Bronchial epithelial cell (primary cell): ENCODE measurements around the gene LAMA4. TPM values are rescaled to one million over a fixed set of nuclear protein-coding genes. Genes with fewer than 3 reads are reported as not detected.

Experiments
- DNase-seq: peaks from one replicate; pipeline ENCODE4 v3.0.0-alpha.2; 2010; ENCODE audit warnings: low read depth
- FAIRE-seq: peaks from 2 replicates; lab custom pipeline; 2011; peaks lifted over from hg19 to GRCh38; lab: Jason Lieb, UNC
- H3K27me3 ChIP-seq: 2 replicates; pipeline ENCODE4 v1.5.1; 2011; ENCODE audit warnings: low read length; ENCODE audit not compliant: control insufficient read depth, insufficient read depth
- H3K36me3 ChIP-seq: 2 replicates; pipeline ENCODE4 v1.5.1; 2011; ENCODE audit warnings: low read length; ENCODE audit not compliant: control insufficient read depth, insufficient read depth
- H3K4me3 ChIP-seq: 2 replicates; pipeline ENCODE4 v1.5.1; 2011; ENCODE audit warnings: mild to moderate bottlenecking, low read depth, low read length, control low read depth
- CTCF ChIP-seq: IDR thresholded peaks from 2 replicates; pipeline ENCODE4 v1.5.1; 2011; ENCODE audit warnings: mild to moderate bottlenecking, moderate library complexity, low read length, control low read depth, inconsistent platforms; ENCODE audit not compliant: insufficient read depth, severe bottlenecking
- total RNA-seq: library from RNA; depleted of rRNA; stranded (reverse); fragments of >200 nt; gene quantifications from 2 replicates; pipeline ENCODE4 v1.2.1, GENCODE V29; 2014

Gene LAMA4
- total RNA-seq, 1 donor from 2014 or later = 5.5 TPM

DNA sequence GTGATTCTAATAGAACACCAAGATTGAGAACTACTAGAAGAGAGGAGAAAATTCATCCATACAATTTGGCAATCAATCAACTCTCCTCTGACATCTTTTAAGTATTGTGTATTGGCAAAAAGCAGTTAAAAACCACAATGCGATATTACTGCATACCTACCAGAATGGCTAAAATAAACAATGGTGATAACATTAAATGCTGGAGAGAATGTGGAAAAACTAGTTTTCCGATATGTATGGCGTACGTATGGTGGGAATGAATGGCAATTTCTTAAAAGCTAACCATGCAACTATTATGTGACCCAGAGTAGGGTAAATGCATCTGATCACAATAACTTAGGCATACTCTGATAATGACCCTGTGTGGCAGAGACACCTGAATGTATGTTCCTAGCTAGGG, 29.3 kb upstream of the LAMA4 start:
- Histone ChIP-seq H3K4me3 (no peak overlapping the region), H3K27me3 (no peaks in the 10 kb centered on the region), H3K36me3 (no peaks in the 10 kb centered on the region)
- no peak for DNase-seq
- FAIRE-seq = no peak
- no peak for TF ChIP-seq CTCF

GRCh38 chr6:112281821-112282615, 27.7 kb upstream of the LAMA4 start:
- DNase-seq = peak; percentile 64
- H3K4me3 ChIP-seq = no peak overlapping the region
- H3K27me3 ChIP-seq = no peaks in the 10 kb centered on the region
- FAIRE-seq = no peak
- H3K36me3 ChIP-seq = no peaks in the 10 kb centered on the region
- TF ChIP-seq CTCF = peak; percentile 16

DNA sequence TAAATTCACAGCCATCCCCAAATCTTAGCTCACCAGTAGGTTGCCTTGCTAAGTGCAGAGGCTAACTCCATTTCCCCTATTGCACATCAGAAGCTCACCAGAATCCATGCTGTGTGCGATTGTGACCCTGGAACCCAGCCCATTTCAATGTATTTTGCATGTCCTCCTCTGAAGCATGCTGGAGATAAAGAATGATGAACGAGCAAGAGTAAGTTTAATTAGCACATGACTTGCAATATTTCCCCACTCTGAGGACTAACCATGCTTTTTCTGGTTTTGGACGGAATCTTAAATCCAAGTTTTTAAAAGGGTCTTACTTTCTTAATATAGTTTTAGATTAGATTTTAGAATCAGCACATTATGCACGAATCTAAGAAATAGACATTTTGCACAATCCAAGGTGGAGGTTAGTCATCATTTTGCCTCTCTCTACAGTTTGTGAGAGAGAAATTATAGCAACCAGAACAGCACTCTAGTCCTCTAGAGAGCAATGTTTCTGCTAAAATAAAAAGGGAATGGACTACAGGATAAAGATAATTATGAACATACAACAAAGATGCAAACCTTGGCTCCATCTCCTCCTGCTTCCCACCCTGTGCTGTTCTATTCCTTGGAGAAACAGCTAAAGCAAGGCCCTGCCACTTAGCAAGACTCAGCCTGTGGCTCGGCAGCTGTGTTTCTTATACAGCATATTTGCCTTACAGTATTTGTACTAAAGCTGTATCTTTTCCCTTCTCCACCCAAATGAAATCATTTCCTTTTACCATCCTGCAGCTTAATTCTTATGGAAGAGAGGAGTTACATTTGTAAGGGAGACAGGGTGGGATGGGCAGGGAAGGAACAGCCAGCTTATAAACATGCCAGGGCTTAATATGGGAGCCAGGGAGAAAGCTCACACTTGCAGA, 24.9 kb upstream of the LAMA4 start:
- Histone ChIP-seq H3K36me3 (no peaks in the 10 kb centered on the region), H3K4me3 (no peak overlapping the region), H3K27me3 (no peaks in the 10 kb centered on the region)
- no peak for TF ChIP-seq CTCF
- no peak for FAIRE-seq
- DNase-seq = no peak

GRCh38 chr6:112275365-112275764, 21.0 kb upstream of the LAMA4 start:
- FAIRE-seq (no peak), DNase-seq (no peak)
- no peak for TF ChIP-seq CTCF
- no peaks in the 10 kb centered on the region for H3K36me3 ChIP-seq
- H3K4me3 ChIP-seq = no peak overlapping the region
- H3K27me3 ChIP-seq = no peaks in the 10 kb centered on the region

- no peak for FAIRE-seq
- H3K4me3 ChIP-seq = no peak overlapping the region
- no peak for DNase-seq
- no peaks in the 10 kb centered on the region for H3K27me3 ChIP-seq
- H3K36me3 ChIP-seq = no peaks in the 10 kb centered on the region
- TF ChIP-seq CTCF = no peak
Observed at GRCh38 chr6:112274774-112275173, 20.4 kb upstream of the LAMA4 start.
